Measurements from ENCODE around the gene CTDSPL. TPM values are rescaled to one million over a fixed set of nuclear protein-coding genes. Genes with fewer than 3 reads are reported as not detected.

Gene CTDSPL, protein sequence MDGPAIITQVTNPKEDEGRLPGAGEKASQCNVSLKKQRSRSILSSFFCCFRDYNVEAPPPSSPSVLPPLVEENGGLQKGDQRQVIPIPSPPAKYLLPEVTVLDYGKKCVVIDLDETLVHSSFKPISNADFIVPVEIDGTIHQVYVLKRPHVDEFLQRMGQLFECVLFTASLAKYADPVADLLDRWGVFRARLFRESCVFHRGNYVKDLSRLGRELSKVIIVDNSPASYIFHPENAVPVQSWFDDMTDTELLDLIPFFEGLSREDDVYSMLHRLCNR
- 24.4 and 26.1 TPM in 2 replicates for total RNA-seq

DNA sequence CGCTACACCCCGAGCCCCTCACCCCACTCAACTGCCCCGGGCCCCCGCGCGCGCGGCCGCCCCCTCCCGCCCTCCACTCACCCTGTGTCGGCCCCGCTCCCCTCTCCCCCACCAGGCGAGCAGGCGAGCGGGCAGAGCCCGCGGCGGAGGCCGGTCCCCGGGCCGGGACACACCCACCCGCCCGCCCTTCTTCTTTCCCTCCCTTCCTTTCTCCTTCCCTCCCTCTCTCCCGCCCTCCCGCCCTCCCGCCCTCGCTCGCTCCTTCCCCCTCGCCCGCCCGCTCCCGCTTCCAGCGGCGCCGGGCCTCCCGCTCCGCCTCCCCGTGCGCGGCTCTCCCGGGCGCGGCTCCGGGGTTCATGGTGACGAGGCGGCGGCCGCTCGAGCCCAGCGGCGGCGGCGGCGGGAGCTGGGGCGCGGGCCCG, at the start of gene CTDSPL:
Gene CTDSPL (plus strand): TSS at position 261 of the 422 bp plus-strand sequence. CDS start 320 bp downstream, outside the sequence.

DNA sequence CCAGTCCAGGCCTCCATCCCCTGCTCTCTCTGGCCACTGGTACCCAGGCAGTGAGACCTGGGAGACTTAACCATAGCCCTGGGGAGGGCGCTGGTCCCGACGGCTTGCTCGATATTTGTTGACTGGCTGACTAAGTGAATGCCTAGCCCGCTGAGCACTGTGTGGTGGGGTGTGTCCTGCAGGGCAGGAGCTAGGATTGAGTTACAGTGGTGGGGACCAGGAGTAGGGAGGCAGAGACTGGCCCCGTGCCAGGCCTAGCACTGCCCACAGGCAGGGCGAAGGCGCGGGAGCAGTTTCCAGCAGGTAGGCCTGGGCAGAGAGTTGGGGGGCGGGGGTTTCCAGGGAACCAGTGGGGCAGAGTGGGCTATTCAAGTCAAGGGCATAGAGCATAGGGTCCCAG, 128.8 kb downstream of the CTDSPL start, which contains the start of gene VILL:
Gene VILL (plus strand): TSS at position 260 of the 400 bp plus-strand sequence. CDS start 2,887 bp downstream, outside the sequence.

DNA sequence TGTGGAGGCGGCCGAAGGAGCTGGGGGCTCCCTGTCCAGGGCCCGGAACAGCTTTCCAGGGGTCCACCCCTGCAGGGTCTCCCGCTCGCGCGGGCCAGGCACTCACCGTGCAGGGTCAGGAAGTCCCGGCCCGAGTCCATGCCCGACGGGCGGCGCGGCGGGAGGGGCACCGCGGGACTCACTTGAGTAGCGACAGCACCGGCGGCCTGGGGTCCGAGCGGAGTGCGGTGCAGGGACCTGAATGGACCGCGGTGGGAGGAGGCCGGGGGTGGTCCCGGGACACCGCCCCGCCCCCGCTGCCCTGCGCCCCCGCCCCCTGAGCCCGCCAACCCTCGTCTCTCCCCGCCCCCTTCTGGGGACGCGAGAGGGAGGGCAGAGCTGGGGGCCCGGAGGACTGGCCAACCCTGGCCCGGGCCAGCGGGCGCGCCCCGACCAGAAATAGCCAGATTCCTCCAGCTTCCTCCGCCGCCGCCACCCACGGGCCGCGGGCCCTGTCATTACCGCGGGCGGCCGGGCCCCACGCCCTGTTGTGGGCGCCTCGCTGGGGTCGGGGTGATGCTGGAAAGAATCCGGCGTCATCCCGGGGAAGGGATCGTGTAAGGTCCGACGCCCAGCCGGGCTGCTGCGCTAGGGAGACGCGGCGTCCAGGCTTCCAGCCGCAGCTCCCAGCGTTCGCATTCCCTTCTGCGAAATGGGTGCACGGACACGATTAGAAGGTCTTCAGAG, 167.9 kb downstream of the CTDSPL start, which contains the start of gene PLCD1:
Gene PLCD1 (minus strand): TSS at position 243 of the 726 bp plus-strand sequence. CDS start 103 bp downstream, at position 140.

Other genes starting within 250 kb of the CTDSPL start
- gene VILL, start 128.9 kb downstream of the CTDSPL start, total RNA-seq = 6.3 and 7.2 TPM in 2 replicates
- 39.2 and 44.8 TPM in 2 replicates for gene PLCD1, start 167.8 kb downstream of the CTDSPL start, total RNA-seq
- gene DLEC1, start 177.3 kb downstream of the CTDSPL start, total RNA-seq = 0.13 and 0.17 TPM in 2 replicates